AG08396 (cell line): ENCODE measurements around the gene ACTR1B.
"Not testable (repeated sequence)": the region's sequence is repeated elsewhere in the genome, so short reads cannot be mapped to it uniquely, and the experiment has no call there.

Source experiments
- DNase-seq: peaks from one replicate; pipeline ENCODE4 v3.0.0; 2012; ENCODE audit warnings: low spot score, mixed read lengths

The ACTR1B gene

GRCh38 chr2:97658691-97659157, 5.1 kb downstream of the ACTR1B start:
- DNase-seq: no peak

DNA sequence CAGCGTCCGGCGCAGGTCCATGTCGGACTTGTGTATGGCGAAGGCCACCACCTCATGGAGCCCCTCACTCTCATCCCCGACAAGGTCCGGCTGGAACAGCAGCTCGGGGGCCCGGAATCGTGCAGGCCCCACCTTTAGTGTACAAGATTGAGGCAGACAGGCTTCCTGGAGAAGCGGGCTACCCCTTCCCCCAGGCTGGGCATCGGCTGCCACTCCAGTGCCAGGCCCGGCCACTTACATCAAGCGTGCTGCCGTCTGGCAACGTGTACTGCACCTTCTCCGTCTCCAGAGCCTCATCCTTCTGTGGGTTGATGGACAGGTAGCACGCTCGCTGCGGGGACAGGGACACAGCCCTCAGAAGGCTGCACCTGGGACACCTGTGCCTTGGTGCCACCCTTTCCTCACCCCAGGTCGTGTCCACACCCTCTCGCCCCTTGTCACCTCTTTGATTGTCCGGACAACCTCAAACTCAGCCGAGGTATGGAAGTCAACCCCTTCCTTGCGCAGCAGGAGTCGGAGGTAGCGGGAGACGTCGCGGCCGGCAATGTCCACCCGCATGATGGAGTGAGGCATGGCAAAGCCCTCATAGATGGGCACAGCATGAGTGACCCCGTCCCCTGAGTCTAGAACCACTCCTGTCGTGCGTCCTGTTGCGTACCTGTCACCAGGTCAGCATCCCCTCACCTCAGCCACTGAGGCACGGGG, 5.7 kb downstream of the ACTR1B start:
- no peak for DNase-seq

DNA sequence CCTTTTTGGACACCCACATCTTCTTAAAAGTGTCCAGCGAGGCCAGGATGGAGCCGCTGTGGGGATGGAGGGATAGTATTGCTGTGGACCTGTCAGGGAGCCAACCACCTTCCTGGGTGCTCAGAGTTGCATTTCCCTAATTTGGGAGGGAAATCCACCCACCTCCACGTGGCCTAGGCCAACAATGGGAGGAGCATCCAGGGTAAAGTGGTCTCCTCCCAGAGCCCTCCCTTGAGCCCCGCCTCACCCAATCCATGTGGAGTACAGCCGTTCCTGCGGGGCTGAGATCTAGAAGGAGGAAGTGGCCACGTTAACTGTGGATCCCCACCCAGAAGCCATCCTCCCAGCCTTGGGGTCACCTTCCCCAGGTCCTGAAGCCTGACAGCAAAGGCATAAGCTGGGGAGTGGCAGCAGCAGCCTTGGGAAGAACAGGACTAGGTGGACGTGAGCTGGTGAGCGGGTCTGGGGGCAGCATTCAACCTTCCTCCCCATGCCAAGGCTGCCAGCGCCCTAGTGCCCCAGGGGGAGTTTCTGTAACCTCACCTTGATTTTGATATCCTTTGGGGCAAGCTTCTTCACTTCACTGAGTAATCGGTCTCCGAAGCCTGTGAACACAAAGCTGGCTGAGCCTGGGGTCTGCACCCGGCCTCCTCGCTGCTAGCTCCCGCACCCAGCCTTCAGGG, 6.8 kb downstream of the ACTR1B start:
- no peak for DNase-seq

GRCh38 chr2:97656129-97656755, 7.6 kb downstream of the ACTR1B start:
- DNase-seq: no peak

- DNase-seq: no peak
Observed at GRCh38 chr2:97654791-97655190, 9.1 kb downstream of the ACTR1B start.

- no peak for DNase-seq
Observed at GRCh38 chr2:97654309-97654708, 9.5 kb downstream of the ACTR1B start.

GRCh38 chr2:97653874-97654273, 10.0 kb downstream of the ACTR1B start:
- no peak for DNase-seq

- no peak for DNase-seq
Observed at GRCh38 chr2:97653473-97653872, 10.4 kb downstream of the ACTR1B start.

- DNase-seq: no peak
Observed at GRCh38 chr2:97651114-97651513, 12.7 kb downstream of the ACTR1B start.

DNA sequence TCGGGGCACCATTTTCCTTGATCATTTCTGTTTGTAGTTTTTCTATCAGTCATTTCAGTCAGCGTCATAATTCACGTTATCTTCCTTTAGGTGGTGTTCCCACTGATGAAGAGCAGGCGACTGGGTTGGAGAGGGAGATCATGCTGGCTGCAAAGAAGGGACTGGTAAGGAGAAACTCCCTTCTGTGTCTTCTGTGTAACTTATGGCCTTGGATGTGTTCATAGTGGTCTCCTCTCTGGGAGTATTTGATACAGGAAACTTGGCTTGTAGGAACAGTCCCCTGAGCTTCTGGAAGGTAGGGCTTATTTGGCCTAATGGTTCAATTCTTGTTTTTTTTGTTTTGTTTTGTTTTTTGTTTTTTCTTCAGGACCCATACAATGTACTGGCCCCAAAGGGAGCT, 16.9 kb downstream of the ACTR1B start:
- DNase-seq: no peak

- DNase-seq: peak; percentile 99
Observed at GRCh38 chr2:97645695-97646629, 17.9 kb downstream of the ACTR1B start, which contains the start of gene COX5B. Gene COX5B, plus strand, starts transcription at chr2:97646062. Its CDS starts 25 bp downstream, at chr2:97646087.

DNA sequence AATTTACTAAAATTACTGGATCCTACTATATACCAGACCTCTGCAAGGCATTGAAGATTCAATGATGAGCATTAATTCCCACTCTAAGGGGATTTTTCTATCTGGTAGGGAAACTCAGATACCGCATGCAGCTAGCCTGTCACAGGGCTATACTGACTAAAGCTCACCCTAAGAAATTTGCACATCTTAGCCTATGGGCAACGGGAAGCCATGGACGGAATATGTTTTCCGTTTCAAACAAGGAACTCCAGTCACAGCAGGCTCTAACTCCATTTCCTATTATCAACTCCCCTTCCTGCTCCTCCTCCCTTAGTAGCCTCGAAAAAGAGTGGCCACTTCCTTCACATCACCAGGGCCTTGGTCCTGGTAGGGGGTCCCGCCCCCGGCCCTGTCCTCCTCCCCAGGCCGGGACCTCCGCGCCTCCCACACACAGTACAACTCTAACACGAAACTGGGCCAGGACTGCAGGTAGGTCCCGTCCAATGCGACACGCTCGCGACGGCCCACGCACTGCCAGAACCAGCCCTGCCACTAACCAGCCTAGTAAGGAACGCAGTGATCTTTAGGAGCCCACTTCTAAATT, 18.6 kb downstream of the ACTR1B start:
- no peak for DNase-seq

DNA sequence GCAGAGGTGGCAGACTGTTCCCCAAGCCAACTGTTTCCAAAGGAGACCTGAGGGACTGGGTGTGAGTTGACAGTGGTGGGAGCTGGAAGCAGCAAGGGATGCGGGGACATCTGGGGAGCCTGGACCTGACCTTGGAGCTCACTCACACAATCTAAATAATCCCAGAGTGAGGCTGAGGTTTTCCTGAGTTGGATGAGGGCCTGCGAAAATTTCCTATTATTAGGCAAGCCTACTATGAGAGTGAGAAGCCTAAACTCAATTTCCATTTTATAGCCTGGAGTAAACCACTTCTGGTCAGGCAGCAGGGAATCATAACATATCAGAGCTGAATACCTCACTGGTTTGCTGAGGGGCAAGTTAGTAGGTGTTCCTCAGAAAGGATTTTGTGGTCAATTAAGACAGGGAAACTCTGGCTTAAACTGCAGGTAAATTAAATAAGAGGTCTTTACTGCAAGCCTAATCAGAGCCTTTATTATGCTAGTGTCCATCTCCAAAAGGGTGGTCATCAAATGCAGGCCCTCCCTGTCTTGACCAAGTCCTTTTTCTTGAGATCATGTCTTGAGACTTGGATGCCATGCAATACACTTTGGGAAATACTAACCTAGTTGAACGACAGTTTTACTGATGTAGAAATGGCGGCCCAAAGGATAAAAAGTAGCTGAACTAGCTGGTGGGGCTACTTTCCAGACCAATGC, 19.7 kb downstream of the ACTR1B start:
- DNase-seq: no peak

DNA sequence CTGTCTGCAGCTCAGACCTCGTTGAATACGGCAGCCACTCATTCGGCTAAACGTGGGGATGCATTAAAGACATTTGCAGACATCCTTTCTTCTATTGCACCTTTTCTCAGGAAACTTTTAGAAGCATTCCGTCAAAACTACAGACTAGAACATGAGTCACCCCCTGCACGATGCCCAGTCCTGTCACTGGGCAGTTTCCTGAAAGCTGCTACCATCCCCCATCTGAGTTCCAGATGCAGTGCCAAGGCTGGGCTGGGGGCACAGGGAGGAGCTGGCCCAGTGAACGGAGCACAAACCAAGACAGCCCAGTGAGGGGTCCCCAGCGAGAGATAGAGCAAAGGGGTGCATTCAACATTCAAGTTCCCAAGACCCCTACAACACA, 37.8 kb downstream of the ACTR1B start:
- DNase-seq: not testable (repeated sequence)

DNA sequence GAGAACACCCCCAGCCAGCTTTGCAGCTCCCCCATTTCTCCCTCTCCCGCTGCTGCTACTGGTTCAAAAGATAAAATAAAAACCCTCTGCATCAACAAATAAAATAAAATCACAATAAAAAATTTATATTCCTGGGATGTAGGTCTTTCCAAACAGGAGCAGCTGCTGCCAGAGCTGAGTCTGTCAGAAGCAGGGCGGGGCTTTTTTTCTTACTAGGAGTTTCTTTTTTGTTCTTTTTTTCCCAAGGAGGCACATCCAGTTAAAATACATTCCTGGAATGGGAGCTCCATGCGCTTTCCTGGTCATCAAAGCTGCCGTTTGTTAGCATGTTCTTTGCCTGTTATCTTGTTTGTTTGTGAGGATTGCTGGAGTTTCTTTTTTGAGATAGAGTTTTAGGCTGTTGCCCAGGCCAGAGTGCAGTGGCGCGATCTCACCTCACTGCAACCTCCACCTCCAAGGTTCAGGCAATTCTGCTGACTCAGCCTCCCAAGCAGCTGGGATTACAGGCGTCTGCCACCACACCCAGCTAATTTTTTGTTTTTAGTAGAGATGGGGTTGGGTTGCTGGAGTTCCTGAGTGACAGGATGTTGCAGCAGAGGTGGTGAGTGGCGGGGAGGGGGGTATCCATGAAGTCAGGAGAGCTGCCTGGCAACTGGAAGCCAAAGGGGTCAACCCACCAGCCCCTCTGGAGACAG, 38.3 kb downstream of the ACTR1B start:
- not testable (repeated sequence) for DNase-seq

DNA sequence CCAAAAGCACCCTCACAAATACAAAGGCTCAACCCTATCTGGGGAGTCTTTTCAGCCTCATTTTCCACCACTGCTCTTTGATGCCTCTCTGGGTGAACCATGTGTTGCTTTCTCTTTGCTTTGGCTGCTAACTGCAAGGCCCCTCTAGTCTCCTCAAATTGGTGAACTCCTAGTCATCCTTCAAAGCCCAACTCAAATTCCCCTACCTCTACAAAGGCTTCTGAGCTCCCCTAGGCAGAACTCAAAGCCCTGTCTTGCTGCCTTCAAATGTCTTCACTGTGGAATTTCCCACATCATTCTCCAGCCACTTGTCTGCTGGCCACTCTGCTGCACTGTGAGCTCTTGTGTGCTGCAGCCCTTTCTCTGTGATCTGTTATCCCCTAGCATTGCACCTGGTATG, 40.9 kb downstream of the ACTR1B start:
- not testable (repeated sequence) for DNase-seq

GRCh38 chr2:97620492-97620891, 43.4 kb downstream of the ACTR1B start:
- not testable (repeated sequence) for DNase-seq

- DNase-seq: not testable (repeated sequence)
Observed at GRCh38 chr2:97618939-97619827, 44.7 kb downstream of the ACTR1B start.

DNA sequence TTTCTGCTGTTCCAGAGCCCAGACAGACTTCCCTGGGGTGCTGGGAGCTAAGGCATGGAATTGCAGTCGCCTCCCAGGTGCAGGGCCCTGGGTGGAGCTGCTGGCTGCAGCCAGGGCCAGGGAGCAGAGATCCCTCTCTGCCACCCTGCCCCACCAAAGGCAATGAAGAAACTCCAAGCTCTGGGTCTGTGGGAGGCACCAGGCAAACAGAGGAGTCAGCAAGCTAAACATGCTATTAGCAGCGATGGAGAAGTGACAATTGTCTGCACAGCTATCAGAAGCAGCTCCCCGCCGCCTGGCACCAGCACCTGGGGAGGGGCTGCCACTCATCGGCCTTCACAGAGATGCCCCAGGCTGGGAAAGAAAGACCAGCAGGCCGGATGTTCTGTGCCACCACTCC, 45.9 kb downstream of the ACTR1B start:
- DNase-seq: no peak
